Kidney (tissue), 14 donors: ENCODE results near the gene CCDC88C. TPM values are rescaled to one million over a fixed set of nuclear protein-coding genes. Genes with fewer than 3 reads are reported as not detected.

Experiments
- DNase-seq, 5 donors: peaks; one replicate each; pipeline ENCODE4 v3.0.0-alpha.2; 2013 to 2020
- FAIRE-seq: peaks from 2 replicates; lab custom pipeline; 2012; peaks lifted over from hg19 to GRCh38; lab: Jason Lieb, UNC
- H3K27ac ChIP-seq, 2 donors: one replicate each; pipeline ENCODE4 v1.7.0; 2013; ENCODE audit warnings: low read depth in 2 of 2, low read length in 2 of 2, inconsistent platforms in 1 of 2
- H3K27me3 ChIP-seq: one replicate; pipeline ENCODE4 v1.7.1; 2013; ENCODE audit warnings: low read length, inconsistent platforms; ENCODE audit not compliant: control insufficient read depth, insufficient read depth
- H3K36me3 ChIP-seq, 3 donors: one replicate each; pipeline versions ENCODE4 v1.7.0 to v1.7.1; 2013; ENCODE audit warnings: low read length in 3 of 3, control low read depth in 1 of 3, inconsistent platforms in 1 of 3; ENCODE audit not compliant: insufficient read depth in 3 of 3, control insufficient read depth in 2 of 3
- H3K4me1 ChIP-seq, 3 donors: one replicate each; pipeline versions ENCODE4 v1.7.0 to v1.7.1; 2013; ENCODE audit warnings: low read length in 3 of 3, inconsistent platforms in 1 of 3, low read depth in 1 of 3; ENCODE audit not compliant: control insufficient read depth in 2 of 3, insufficient read depth in 2 of 3
- H3K4me3 ChIP-seq, 3 donors: one replicate each; pipeline versions ENCODE4 v1.7.0 to v1.8.1; 2013; ENCODE audit warnings: low read length in 3 of 3, control low read depth in 1 of 3, inconsistent platforms in 1 of 3
- H3K9ac ChIP-seq, 3 donors: one replicate each; pipeline versions ENCODE4 v1.7.0 to v1.7.1; 2013; ENCODE audit warnings: low read length in 3 of 3, control low read depth in 1 of 3, inconsistent platforms in 1 of 3
- H3K9me3 ChIP-seq, 3 donors: one replicate each; pipeline versions ENCODE4 v1.7.0 to v1.7.1; 2013; ENCODE audit warnings: low read length in 3 of 3, control low read depth in 1 of 3, inconsistent platforms in 1 of 3; ENCODE audit not compliant: control insufficient read depth in 2 of 3, insufficient read depth in 1 of 3
- CTCF ChIP-seq: IDR thresholded peaks from 3 replicates; pipeline ENCODE4 v1.5.1; 2012; ENCODE audit warnings: mild to moderate bottlenecking, moderate library complexity, borderline replicate concordance; ENCODE audit not compliant: insufficient read depth; ENCODE audit errors: extremely low read depth
- intact Hi-C: fragments of 100-400 bp; cut with DNase I; formaldehyde crosslinking; loops from one replicate; pipeline ENCODE4 v1.11.1; 2022
- polyA plus RNA-seq: library from polyadenylated mRNA; stranded (reverse); fragments of 350-450 nt; fragmentation: Illumina TruSeq; extraction: RNeasy Lipid Tissue Mini Kit (QIAGEN cat#74804); gene quantifications from one replicate; pipeline ENCODE4 v1.2.3, GENCODE V29; 2014; ENCODE audit warnings: low read depth, low replicate concordance; ENCODE audit not compliant: insufficient read depth
- total RNA-seq: library from RNA; stranded (reverse); fragmentation: NEBNext Ultra II Directional; extraction: Animal tissue kit (Norgen Biotek cat#: 25700); gene quantifications from one replicate; pipeline ENCODE4 v1.2.1, GENCODE V29; 2021
- donor health status: control.
- donor health status: control.
- donor health status: control.
- donor health status: control.
- donor health status: control.
- donor health status: DM: yes; HTN: yes; CAD: no.
- donor health status: Normal renal cell carcinoma (clear cell type).

CCDC88C gene
- total and polyA plus RNA-seq, 2 donors from 2014 or later: 6.6 to 32.8 TPM

GRCh38 chr14:91241863-91242262, 175.8 kb downstream of the CCDC88C start:
- Histone ChIP-seq H3K4me1 (no peaks in the 10 kb centered on the region), H3K9ac (no peak overlapping the region), H3K27me3 (no peaks in the 10 kb centered on the region), H3K36me3 (no peaks in the 10 kb centered on the region), H3K27ac (no peak overlapping the region), H3K9me3 (no peaks in the 10 kb centered on the region), H3K4me3 (no peak overlapping the region)
- intact Hi-C loops: no loop called here
- no peak for FAIRE-seq
- TF ChIP-seq CTCF: no peak
- DNase-seq: no peak

GRCh38 chr14:91238661-91239060, 179.0 kb downstream of the CCDC88C start:
- Histone ChIP-seq H3K9me3 (no peaks in the 10 kb centered on the region), H3K36me3 (no peaks in the 10 kb centered on the region), H3K4me3 (no peak overlapping the region), H3K27me3 (no peaks in the 10 kb centered on the region), H3K27ac (no peak overlapping the region), H3K4me1 (no peaks in the 10 kb centered on the region), H3K9ac (no peak overlapping the region)
- DNase-seq: no peak
- intact Hi-C loops: no loop called here
- no peak for FAIRE-seq
- TF ChIP-seq CTCF: no peak

GRCh38 chr14:91238085-91238484, 179.5 kb downstream of the CCDC88C start:
- no peak for FAIRE-seq

More at GRCh38 chr14:91238085-91238484, 179.5 kb downstream of the CCDC88C start:
- intact Hi-C loops: no loop called here
- Histone ChIP-seq H3K9ac (no peak overlapping the region), H3K4me1 (no peaks in the 10 kb centered on the region), H3K27me3 (no peaks in the 10 kb centered on the region), H3K4me3 (no peak overlapping the region), H3K27ac (no peak overlapping the region), H3K9me3 (no peaks in the 10 kb centered on the region), H3K36me3 (no peaks in the 10 kb centered on the region)
- no peak for TF ChIP-seq CTCF
- no peak for DNase-seq
